ENCODE data around the gene POU2F1. TPM values are rescaled to one million over a fixed set of nuclear protein-coding genes. Genes with fewer than 3 reads are reported as not detected.

The POU2F1 gene
- total RNA-seq, 1 experiment from 2014 or later = 25.3 TPM

DNA sequence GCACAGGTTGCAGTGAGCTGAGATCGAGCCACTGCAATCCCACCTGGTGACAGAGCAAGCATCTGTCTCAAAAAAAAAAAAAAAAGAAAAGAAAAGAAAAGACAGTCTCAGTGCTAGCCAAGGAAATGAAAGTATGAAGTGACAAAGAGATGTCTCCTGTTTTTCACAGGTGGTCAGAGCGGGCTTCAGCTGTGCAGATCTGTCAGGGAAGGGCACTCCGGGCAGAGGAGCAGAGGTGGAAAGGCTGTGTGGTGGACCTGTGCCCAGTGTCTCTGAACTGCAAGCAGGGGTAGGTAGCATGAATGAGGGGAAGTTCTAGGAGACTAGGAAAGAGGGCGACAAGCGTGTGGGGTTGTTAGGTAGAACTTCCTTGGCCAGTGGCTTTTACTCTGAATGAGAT lies 230.2 kb downstream of the POU2F1 start:
- intact Hi-C loops (cut with micrococcal nuclease; ENCODE audit: unreplicated experiment) = no loop called here
- Mint-ChIP-seq H3K27ac (ENCODE audit: unreplicated experiment) (no peak overlapping the region), H3K9me3 (ENCODE audit: low read depth, unreplicated experiment) (no peaks in the 10 kb centered on the region)

DNA sequence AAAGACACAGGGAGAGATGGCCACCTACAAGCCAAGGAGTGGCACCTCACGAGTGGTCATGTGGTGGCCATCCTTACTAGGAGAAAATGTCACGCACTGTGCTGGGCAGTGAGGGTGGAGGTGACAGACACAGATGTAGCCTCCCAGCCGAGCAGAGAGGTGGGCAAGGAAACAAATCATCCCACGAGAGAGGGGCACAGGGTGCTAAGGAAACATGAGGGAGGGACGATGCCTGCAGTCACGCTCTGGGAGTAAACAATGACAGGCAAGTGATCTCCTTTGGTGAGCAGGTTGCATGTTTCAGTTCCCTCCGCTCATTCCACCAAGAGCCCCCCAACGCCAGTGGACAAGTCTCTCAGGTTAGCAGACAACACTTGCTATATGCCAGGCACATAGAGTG lies 231.8 kb downstream of the POU2F1 start:
- Mint-ChIP-seq H3K4me3 (ENCODE audit: low read depth, unreplicated experiment) (no peak overlapping the region), H3K9me3 (ENCODE audit: low read depth, unreplicated experiment) (no peaks in the 10 kb centered on the region), H3K4me1 (ENCODE audit: low read depth, unreplicated experiment) (no peaks in the 10 kb centered on the region), H3K36me3 (ENCODE audit: insufficient read depth, unreplicated experiment) (peaks cover 18% of the 10 kb centered on the region), H3K27me3 (ENCODE audit: unreplicated experiment) (peaks cover 18% of the 10 kb centered on the region), H3K27ac (ENCODE audit: unreplicated experiment) (no peak overlapping the region)
- intact Hi-C loops (cut with micrococcal nuclease; ENCODE audit: unreplicated experiment) = no loop called here
- CTCF ChIA-PET = no interaction called here
- no TSS peak for BruUV-seq (replicated peaks)
- DNase-seq = no peak
- no peak for TF ChIP-seq CTCF (IDR thresholded peaks at IDR 0.05; ENCODE audit: unreplicated experiment)

More for the DNA sequence above, 230.2 kb downstream of the POU2F1 start:
- no peak overlapping the region for H3K4me3 Mint-ChIP-seq (ENCODE audit: low read depth, unreplicated experiment)
- CTCF ChIA-PET = no interaction called here
- TF ChIP-seq CTCF (IDR thresholded peaks at IDR 0.05; ENCODE audit: unreplicated experiment) = no peak
- peaks cover 2% of the 10 kb centered on the region for H3K27me3 Mint-ChIP-seq (ENCODE audit: unreplicated experiment)
- peaks cover 20% of the 10 kb centered on the region for H3K36me3 Mint-ChIP-seq (ENCODE audit: insufficient read depth, unreplicated experiment)
- DNase-seq = no peak
- BruUV-seq (replicated peaks) = no TSS peak
- H3K4me1 Mint-ChIP-seq (ENCODE audit: low read depth, unreplicated experiment) = no peaks in the 10 kb centered on the region

DNA sequence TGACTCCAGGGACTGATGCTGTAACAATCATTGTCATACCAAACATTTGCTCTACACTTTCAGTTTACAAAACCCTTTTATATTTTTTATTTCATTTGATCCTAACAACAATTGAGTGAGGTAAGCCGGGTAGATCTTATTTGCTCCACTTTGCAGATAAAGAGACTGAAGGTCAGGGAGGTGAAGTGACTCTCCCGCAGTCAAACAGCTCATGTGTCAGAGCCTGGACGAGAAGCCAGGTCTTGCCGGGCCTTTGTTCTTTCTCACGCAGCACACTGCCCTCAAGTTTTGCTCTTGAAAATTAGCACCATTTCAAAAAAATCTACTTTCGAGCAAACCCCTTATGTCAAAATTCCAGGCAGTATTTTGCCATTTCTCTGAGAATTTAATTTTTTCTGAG lies 232.4 kb downstream of the POU2F1 start:
- Mint-ChIP-seq H3K4me1 (ENCODE audit: low read depth, unreplicated experiment) (no peaks in the 10 kb centered on the region), H3K27ac (ENCODE audit: unreplicated experiment) (no peak overlapping the region), H3K9me3 (ENCODE audit: low read depth, unreplicated experiment) (no peaks in the 10 kb centered on the region), H3K4me3 (ENCODE audit: low read depth, unreplicated experiment) (no peak overlapping the region), H3K27me3 (ENCODE audit: unreplicated experiment) (peaks cover 24% of the 10 kb centered on the region), H3K36me3 (ENCODE audit: insufficient read depth, unreplicated experiment) (peaks cover 14% of the 10 kb centered on the region)
- CTCF ChIA-PET = no interaction called here
- BruUV-seq (replicated peaks) = no TSS peak
- intact Hi-C loops (cut with micrococcal nuclease; ENCODE audit: unreplicated experiment) = no loop called here
- no peak for TF ChIP-seq CTCF (IDR thresholded peaks at IDR 0.05; ENCODE audit: unreplicated experiment)
- no peak for DNase-seq

DNA sequence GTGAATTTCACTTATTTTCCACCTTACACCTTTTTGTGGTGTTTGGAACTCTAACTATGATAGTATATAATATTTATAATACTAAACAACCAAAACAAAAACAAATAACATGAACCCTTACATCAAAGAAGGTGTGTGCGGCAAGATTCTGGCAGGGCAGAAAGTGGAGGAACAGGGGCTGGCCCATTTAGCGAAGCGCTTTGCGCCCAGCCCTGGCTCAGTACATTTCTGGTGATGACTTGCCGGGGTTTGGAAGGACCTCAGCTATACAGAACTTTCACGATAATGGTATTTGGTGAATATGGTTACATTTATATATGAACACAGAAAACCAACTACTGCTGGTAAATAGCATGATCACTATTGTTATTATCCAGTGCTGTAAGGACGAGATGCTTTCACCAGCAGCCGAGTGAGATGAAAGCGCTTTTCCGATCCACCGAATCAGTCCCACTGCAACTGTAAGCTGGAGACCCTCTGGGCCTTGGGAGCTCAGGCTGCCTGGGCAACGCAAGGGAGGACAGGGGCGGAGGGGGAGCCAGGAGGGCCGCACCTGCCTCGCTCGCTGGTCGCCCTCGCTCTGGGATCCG lies 233.7 kb downstream of the POU2F1 start:
- BruUV-seq (replicated peaks) = no TSS peak
- Mint-ChIP-seq H3K27ac (ENCODE audit: unreplicated experiment) (no peak overlapping the region), H3K4me1 (ENCODE audit: low read depth, unreplicated experiment) (no peaks in the 10 kb centered on the region), H3K27me3 (ENCODE audit: unreplicated experiment) (peaks cover 25% of the 10 kb centered on the region), H3K9me3 (ENCODE audit: low read depth, unreplicated experiment) (no peaks in the 10 kb centered on the region), H3K36me3 (ENCODE audit: insufficient read depth, unreplicated experiment) (peaks cover 14% of the 10 kb centered on the region), H3K4me3 (ENCODE audit: low read depth, unreplicated experiment) (peak overlapping the region; percentile 73)
- intact Hi-C loops (cut with micrococcal nuclease; ENCODE audit: unreplicated experiment) = no loop called here
- no peak for DNase-seq
- no peak for TF ChIP-seq CTCF (IDR thresholded peaks at IDR 0.05; ENCODE audit: unreplicated experiment)
- CTCF ChIA-PET = interaction anchor here (0.5 kb wide), 1 partner anchor 392 kb away, joined by 3 read pairs; no protein-coding TSS in a partner anchor
